ENCODE measurements around the gene CKAP4. TPM values are rescaled to one million over a fixed set of nuclear protein-coding genes. Genes with fewer than 3 reads are reported as not detected.

The CKAP4 gene
- total and polyA plus RNA-seq, 4 donors, result 13.1 to 28.0 (median 25.2) TPM

DNA sequence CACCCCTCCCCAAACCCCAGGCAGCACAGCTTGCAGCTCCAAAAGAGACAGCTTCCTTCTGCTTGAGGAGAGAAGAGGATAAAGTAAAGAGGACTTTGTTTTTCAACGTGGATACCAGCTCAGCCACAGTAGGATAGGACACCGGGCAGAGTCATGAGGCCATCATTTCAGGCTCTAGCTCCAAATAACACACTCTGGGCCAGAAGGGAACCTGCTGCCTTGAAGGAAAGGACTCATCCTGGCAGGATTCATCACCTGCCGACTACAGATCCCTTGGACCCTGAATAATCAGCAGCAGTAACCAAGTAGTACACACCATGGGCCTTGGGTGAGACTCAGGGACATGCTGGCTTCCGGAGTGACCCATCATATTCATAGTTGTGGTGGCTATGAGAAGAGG is 10.4 kb upstream of the CKAP4 start (continued):
- TF ChIP-seq YY1 (IDR thresholded peaks at IDR 0.05) (no peak), TAF1 (conservative IDR thresholded peaks at IDR 0.05) (no peak), EGR1 (IDR thresholded peaks at IDR 0.05; ENCODE audit: low read depth in 2 of 2) (no peak), HNF4A (conservative IDR thresholded peaks at IDR 0.05) (no peak), FOXA1 (IDR thresholded peaks at IDR 0.05) (no peak)
- TF ChIP-seq, protein P1, sequence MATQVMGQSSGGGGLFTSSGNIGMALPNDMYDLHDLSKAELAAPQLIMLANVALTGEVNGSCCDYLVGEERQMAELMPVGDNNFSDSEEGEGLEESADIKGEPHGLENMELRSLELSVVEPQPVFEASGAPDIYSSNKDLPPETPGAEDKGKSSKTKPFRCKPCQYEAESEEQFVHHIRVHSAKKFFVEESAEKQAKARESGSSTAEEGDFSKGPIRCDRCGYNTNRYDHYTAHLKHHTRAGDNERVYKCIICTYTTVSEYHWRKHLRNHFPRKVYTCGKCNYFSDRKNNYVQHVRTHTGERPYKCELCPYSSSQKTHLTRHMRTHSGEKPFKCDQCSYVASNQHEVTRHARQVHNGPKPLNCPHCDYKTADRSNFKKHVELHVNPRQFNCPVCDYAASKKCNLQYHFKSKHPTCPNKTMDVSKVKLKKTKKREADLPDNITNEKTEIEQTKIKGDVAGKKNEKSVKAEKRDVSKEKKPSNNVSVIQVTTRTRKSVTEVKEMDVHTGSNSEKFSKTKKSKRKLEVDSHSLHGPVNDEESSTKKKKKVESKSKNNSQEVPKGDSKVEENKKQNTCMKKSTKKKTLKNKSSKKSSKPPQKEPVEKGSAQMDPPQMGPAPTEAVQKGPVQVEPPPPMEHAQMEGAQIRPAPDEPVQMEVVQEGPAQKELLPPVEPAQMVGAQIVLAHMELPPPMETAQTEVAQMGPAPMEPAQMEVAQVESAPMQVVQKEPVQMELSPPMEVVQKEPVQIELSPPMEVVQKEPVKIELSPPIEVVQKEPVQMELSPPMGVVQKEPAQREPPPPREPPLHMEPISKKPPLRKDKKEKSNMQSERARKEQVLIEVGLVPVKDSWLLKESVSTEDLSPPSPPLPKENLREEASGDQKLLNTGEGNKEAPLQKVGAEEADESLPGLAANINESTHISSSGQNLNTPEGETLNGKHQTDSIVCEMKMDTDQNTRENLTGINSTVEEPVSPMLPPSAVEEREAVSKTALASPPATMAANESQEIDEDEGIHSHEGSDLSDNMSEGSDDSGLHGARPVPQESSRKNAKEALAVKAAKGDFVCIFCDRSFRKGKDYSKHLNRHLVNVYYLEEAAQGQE (IDR thresholded peaks at IDR 0.05), result no peak

DNA sequence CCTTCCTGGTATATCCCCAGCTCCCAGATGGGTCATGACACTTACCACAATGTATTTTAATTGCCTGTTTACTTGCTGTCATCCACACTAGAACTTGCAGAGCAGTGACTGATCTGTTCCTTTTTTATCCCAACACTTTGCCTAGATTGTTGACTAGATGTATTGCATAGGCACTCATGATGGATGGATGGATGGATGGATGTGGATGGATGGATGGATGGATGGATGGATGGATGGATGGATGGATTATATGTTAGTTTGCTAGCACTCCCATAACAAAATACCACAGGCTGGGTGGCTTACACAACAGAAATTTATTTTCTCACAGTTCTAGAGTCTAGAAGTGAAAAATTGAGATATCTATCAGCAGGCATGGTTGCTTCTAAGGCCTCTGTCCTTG is 8.7 kb upstream of the CKAP4 start:
- Histone ChIP-seq H3K9ac (ENCODE audit: low read depth in 1 of 2, low read length in 2 of 2) (no peak overlapping the region), H3K4me3 (ENCODE audit: low read depth in 1 of 3, low read length in 3 of 3) (no peak overlapping the region), H3K27me3 (ENCODE audit: control insufficient read depth in 4 of 4, insufficient read depth in 4 of 4, low read length in 3 of 4) (no peaks in the 10 kb centered on the region), H3K27ac (ENCODE audit: low read depth in 1 of 2, low read length in 2 of 2) (no peak overlapping the region), H3K4me1 (ENCODE audit: control insufficient read depth in 4 of 4, insufficient read depth in 4 of 4, low read length in 3 of 4) (no peaks in the 10 kb centered on the region), H3K36me3 (ENCODE audit: control insufficient read depth in 4 of 4, insufficient read depth in 3 of 4, low read depth in 1 of 4, low read length in 3 of 4) (no peaks in the 10 kb centered on the region), H3K9me3 (ENCODE audit: control insufficient read depth in 4 of 4, low read length in 3 of 4) (no peaks in the 10 kb centered on the region)
- DNase-seq (ENCODE audit: low spot score), result peak; percentile 4
- TF ChIP-seq, protein P2, sequence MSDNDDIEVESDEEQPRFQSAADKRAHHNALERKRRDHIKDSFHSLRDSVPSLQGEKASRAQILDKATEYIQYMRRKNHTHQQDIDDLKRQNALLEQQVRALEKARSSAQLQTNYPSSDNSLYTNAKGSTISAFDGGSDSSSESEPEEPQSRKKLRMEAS (IDR thresholded peaks at IDR 0.05), result no peak
- TF ChIP-seq YY1 (IDR thresholded peaks at IDR 0.05), result no peak

DNA sequence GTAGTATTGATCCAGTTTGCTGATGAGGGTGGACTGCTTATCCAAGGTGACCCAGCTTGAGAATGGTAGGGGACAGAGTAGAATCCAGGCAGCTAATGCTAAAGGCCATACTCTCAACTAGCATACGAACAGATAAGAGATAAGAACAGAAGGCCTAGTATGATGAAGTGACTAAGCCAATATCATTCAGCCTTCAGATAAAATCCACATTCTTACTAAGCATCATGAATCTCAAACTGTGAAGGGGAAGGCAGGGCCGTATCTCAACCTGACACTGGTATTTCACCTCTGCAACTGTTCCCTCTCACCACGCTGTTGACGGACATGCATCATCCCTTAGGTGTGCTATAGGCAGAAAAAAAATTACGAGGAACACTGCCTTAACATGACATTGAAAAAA is 8.1 kb upstream of the CKAP4 start:
- Histone ChIP-seq H3K36me3 (ENCODE audit: control insufficient read depth in 4 of 4, insufficient read depth in 3 of 4, low read depth in 1 of 4, low read length in 3 of 4) (no peaks in the 10 kb centered on the region), H3K27me3 (ENCODE audit: control insufficient read depth in 4 of 4, insufficient read depth in 4 of 4, low read length in 3 of 4) (no peaks in the 10 kb centered on the region), H3K4me3 (ENCODE audit: low read depth in 1 of 3, low read length in 3 of 3) (no peak overlapping the region), H3K9ac (ENCODE audit: low read depth in 1 of 2, low read length in 2 of 2) (no peak overlapping the region), H3K9me3 (ENCODE audit: control insufficient read depth in 4 of 4, low read length in 3 of 4) (no peaks in the 10 kb centered on the region), H3K27ac (ENCODE audit: low read depth in 1 of 2, low read length in 2 of 2) (no peak overlapping the region), H3K4me1 (ENCODE audit: control insufficient read depth in 4 of 4, insufficient read depth in 4 of 4, low read length in 3 of 4) (no peaks in the 10 kb centered on the region)
- WGBS, result 89% methylated on average over 5 of the region's 5 CpGs
- DNase-seq (ENCODE audit: low spot score), result peak; percentile 2
- TF ChIP-seq EGR1 (IDR thresholded peaks at IDR 0.05; ENCODE audit: low read depth in 2 of 2) (no peak), RAD21 (IDR thresholded peaks at IDR 0.05) (no peak), HNF4G (IDR thresholded peaks at IDR 0.05) (no peak), FOXA1 (IDR thresholded peaks at IDR 0.05) (no peak)

DNA sequence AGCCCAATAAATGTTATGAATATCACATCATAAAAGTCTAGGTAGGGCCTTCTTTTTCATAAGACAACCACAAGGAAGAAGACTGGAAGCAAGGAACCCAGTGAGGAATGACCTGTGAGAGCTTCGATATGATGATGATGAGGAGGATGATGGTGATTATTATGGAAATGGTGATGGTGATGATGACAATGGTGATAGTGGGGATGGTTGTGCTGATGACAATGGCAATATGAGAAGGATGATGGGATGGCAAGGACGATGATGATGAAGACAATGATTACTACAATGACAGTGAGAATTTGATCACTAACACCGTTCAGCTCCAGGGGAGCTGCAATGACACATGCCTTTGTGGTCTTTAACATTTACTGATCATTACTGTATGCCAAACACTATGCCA is 7.7 kb upstream of the CKAP4 start:
- H3K9me3 ChIP-seq (ENCODE audit: control insufficient read depth in 4 of 4, low read length in 3 of 4), result no peaks in the 10 kb centered on the region
- H3K4me1 ChIP-seq (ENCODE audit: control insufficient read depth in 4 of 4, insufficient read depth in 4 of 4, low read length in 3 of 4), result no peaks in the 10 kb centered on the region
- H3K9ac ChIP-seq (ENCODE audit: low read depth in 1 of 2, low read length in 2 of 2), result no peak overlapping the region
- H3K36me3 ChIP-seq (ENCODE audit: control insufficient read depth in 4 of 4, insufficient read depth in 3 of 4, low read depth in 1 of 4, low read length in 3 of 4), result no peaks in the 10 kb centered on the region
- H3K27ac ChIP-seq (ENCODE audit: low read depth in 1 of 2, low read length in 2 of 2), result no peak overlapping the region
- DNase-seq (ENCODE audit: low spot score), result no peak
- no peak overlapping the region for H3K4me3 ChIP-seq (ENCODE audit: low read depth in 1 of 3, low read length in 3 of 3)
- H3K27me3 ChIP-seq (ENCODE audit: control insufficient read depth in 4 of 4, insufficient read depth in 4 of 4, low read length in 3 of 4), result no peaks in the 10 kb centered on the region
- 93% methylated on average over 3 of the region's 3 CpGs for WGBS
- TF ChIP-seq TAF1 (conservative IDR thresholded peaks at IDR 0.05), result no peak
- TF ChIP-seq, protein P3, sequence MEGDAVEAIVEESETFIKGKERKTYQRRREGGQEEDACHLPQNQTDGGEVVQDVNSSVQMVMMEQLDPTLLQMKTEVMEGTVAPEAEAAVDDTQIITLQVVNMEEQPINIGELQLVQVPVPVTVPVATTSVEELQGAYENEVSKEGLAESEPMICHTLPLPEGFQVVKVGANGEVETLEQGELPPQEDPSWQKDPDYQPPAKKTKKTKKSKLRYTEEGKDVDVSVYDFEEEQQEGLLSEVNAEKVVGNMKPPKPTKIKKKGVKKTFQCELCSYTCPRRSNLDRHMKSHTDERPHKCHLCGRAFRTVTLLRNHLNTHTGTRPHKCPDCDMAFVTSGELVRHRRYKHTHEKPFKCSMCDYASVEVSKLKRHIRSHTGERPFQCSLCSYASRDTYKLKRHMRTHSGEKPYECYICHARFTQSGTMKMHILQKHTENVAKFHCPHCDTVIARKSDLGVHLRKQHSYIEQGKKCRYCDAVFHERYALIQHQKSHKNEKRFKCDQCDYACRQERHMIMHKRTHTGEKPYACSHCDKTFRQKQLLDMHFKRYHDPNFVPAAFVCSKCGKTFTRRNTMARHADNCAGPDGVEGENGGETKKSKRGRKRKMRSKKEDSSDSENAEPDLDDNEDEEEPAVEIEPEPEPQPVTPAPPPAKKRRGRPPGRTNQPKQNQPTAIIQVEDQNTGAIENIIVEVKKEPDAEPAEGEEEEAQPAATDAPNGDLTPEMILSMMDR (IDR thresholded peaks at IDR 0.05; ENCODE audit: low read depth, low read length, missing input control), result no peak
- TF ChIP-seq, protein P1 (IDR thresholded peaks at IDR 0.05), result no peak
- TF ChIP-seq, protein P4, sequence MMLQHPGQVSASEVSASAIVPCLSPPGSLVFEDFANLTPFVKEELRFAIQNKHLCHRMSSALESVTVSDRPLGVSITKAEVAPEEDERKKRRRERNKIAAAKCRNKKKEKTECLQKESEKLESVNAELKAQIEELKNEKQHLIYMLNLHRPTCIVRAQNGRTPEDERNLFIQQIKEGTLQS (IDR thresholded peaks at IDR 0.05), result no peak
- TF ChIP-seq EGR1 (IDR thresholded peaks at IDR 0.05; ENCODE audit: low read depth in 2 of 2), result no peak
- no peak for TF ChIP-seq HNF4A (conservative IDR thresholded peaks at IDR 0.05)
- no peak for TF ChIP-seq RAD21 (IDR thresholded peaks at IDR 0.05)
- no peak for TF ChIP-seq FOXA1 (IDR thresholded peaks at IDR 0.05)
- no peak for TF ChIP-seq FOXA2 (IDR thresholded peaks at IDR 0.05)
- TF ChIP-seq NR2F2 (IDR thresholded peaks at IDR 0.05), result no peak
- TF ChIP-seq, protein P5, sequence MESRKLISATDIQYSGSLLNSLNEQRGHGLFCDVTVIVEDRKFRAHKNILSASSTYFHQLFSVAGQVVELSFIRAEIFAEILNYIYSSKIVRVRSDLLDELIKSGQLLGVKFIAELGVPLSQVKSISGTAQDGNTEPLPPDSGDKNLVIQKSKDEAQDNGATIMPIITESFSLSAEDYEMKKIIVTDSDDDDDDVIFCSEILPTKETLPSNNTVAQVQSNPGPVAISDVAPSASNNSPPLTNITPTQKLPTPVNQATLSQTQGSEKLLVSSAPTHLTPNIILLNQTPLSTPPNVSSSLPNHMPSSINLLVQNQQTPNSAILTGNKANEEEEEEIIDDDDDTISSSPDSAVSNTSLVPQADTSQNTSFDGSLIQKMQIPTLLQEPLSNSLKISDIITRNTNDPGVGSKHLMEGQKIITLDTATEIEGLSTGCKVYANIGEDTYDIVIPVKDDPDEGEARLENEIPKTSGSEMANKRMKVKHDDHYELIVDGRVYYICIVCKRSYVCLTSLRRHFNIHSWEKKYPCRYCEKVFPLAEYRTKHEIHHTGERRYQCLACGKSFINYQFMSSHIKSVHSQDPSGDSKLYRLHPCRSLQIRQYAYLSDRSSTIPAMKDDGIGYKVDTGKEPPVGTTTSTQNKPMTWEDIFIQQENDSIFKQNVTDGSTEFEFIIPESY (IDR thresholded peaks at IDR 0.05), result no peak
